ENCODE measurements around the gene OXCT1.
"Not testable (repeated sequence)": the region's sequence is repeated elsewhere in the genome, so short reads cannot be mapped to it uniquely, and the experiment has no call there.

OXCT1 gene

DNA sequence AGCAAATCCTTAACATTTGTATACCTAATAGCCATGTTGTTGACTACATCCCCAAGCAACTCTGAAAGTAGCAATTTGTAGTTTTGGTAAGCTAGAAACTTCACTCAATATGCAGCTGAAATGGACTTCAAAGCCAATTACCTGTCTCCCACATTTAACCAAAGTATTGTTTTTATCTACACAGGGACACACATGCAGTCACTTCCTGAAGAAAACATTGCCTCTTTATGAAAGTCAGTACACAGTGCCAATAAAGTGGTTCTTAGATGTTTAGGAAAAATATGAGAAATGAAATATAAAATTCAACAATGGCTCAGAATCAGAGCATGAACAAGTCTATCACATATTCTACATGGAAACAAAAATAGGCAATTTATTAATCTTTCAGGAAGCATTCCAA lies 49.2 kb downstream of the OXCT1 start:
- DNase-seq = no peak

DNA sequence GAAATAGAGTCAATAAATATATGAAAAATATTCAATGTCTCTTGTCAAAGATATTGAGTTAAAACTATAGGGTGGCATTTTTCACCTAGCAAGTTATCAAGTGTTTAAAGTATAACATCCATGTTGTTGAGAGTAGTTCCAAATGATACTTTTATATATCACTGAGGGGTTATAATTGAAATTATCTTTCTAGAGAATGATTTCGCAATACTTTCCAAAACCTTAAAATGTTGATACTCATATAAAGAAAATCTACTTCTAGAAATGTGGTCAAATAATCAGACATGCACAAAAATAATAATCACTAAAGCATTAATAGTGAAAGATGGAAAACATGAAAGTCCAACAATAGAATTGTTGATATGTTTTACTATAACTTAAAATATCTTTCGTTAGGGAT lies 50.1 kb downstream of the OXCT1 start:
- no peak for DNase-seq

DNA sequence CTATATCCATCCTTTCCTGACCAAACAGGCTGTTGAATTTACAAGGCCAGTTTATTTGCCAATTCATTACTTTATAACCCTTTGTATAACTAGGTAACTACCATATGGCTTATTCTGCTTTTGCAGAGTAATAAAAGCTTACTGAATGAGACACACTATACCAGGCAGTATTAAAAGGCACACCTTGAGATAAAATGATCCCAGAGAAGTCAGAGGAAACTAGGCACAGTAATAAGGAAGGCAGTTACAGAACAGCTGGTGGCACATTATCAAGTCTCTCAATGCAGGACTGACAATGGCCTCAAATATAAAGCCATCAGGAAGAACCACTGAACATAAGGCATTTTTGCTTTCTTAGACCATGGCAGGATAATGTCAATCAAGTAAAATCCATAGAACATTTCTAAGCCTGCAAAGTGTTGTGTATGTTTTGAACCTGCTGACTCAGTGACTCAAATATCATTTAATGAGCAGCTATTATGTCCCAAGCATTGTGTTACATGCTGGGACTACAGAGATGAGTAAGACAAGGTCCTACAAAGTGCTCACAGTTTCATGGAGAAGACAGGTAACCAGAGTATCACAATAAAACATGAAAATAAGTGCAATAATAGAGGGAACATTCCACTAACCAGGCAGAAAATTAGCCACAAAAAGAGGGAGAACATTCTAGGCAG lies 52.5 kb downstream of the OXCT1 start:
- DNase-seq = no peak

DNA sequence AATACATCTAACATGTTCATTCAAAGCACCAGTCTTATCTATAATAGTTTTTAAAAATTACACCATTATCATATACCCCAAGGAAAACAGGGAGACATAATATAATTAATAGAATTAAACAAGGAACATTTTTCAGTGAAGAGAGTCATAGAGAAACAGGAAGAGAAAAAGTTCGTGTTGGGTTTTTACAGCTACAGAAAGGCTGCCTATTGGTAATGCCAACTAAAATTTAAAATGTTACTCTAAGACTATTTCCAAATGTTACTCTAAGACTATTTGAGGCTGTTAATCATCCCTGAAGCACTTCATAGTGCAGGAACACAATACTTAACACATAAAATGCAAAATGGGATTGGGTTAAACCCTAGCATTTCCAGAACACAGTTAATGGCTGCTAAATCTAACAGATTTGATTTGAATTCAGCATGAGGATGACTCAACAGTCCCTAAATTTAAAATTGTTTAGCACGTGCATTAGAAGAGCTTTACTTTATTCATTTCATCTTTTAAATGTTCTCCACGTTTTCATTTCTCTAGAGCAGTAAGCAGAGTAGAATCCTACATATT lies 54.5 kb downstream of the OXCT1 start:
- DNase-seq = no peak

DNA sequence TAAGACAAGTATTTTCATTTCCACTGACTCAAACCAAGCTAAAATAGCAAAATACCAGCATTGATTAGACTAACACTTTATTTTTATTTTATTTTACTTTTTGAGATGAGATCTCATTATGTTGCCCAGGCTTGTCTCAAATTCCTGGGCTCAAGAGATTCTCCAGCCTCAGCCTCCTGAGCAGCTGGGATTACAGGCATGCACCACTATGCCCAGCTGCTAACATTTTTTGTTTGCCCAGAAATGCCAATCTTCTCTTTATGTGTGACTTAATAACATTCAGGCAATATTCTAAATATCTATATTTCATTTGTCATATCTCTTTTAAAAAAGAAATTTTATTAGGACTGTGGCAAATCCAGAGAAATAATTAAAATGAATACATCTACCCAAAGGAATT lies 55.0 kb downstream of the OXCT1 start:
- no peak for DNase-seq

DNA sequence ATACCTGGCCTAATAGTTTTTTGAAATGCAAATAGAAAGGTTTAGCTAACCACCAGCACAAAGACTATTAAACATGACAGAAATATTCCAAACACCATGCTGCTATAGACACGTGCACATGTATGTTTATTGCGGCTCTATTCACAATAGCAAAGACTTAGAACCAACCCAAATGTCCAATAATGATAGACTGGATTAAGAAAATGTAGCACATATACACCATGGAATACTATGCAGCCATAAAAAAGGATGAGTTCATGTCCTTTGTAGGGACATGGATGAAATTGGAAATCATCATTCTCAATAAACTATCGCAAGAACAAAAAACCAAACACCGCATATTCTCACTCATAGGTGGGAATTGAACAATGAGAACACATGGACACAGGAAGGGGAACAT lies 55.9 kb downstream of the OXCT1 start:
- DNase-seq = not testable (repeated sequence)

DNA sequence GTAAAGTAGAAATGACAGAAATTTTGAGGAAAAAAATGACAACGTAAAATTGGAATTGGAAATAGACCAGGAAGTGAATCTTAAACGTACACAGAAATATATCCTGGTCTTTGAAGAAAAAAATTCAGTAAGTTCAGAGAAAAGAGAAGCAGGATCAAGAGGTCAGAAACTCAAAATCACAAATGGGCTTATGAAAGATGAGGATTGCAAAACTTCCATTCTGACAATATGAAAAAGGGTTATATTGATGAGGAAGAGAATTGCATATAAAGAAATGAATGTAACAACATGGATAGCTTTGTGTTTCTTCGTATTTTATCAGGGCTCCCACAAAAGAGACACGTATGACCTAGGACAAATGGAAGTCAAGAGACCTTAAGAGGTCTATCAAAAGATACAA lies 58.1 kb downstream of the OXCT1 start:
- no peak for DNase-seq

DNA sequence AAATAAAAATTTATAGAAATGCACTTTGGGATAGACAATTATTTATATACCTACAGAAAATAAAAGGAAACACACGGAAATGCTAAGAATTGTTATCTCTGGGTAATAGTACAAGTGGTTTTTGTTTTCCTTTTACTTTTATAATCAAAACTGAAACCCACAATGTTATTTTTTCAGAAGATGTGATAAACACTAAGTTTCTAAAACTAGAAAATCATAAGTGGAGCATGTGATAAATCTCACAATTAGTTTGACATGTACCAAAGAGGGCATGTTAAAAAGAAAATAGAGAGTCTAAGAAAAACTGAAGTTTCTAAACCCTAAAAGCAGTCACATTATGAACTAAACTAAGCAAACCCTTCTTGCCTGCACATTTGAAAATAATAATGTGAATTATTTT lies 61.1 kb downstream of the OXCT1 start:
- DNase-seq = no peak

DNA sequence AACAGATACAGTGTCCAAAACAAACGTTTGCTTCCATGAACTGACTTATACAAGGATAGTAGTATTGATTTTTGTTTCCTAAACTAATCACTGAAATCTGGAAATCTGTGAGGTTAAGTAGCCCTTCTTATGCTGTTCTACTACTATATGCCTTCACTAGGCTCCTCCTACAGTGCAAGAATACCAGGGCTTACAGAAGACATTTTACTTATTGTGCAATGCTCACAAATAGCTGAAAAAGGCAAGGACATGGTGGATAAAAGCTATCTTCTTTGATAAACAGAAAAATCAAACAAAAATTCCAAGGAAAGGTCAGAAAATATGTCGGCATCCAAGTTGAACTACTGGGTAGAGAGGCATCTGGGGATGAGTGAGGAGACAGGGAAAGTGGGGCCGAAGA lies 61.9 kb downstream of the OXCT1 start:
- no peak for DNase-seq

DNA sequence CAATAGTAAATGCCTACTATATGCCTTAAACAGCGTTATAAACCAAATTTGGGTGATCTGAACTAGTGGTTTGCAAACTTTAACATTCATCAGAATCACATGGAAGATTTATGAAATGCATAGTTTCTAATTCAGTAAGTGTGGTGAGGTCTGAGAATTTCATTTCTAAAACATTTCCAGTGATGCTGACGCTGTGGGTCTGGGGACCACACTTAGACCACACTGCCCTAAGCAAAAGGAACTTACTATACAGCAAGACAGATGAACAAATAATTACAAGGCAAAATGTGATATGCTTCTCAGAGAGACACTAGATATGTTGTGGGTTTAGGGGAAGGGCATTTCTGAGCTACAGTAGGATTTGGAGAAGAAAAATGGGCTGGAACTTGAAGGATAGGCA lies 72.6 kb downstream of the OXCT1 start:
- no peak for DNase-seq

DNA sequence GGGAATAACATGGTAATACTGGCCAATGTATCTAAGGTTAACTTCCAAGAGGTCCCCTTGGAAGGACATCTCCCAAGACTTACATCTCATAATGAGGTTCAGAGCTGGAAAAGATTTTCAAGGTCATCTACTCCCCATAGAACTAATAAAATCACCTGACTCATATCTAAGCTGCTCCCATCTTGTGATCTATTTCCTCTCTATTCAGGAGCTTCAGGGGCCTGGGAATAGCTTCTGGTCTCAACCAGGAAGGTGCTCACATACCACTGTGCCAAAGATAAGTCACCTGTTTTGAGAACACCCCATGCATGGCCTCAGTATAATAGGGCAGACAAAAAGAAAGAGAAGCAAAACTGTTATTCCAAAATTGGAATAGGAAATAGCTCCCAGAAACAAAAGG lies 74.2 kb downstream of the OXCT1 start:
- DNase-seq = no peak

DNA sequence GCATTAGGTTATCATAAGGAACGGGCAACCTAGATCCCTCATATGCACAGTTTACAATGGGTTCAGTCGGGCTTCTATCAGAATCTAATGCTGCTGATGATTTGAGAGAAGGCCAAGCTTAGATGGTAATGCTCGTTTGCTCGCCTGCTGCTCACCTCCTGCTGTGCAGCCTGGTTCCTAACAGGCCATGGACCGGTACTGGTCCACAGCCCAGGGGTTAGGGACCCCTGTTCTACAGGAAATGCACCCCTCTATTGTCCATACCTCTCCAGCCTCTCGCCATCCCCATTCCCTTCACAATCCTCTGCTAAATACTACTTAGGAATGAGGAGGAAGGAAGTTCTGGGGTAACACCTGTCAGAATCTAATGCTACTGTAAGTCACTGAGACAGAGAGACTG lies 75.1 kb downstream of the OXCT1 start:
- DNase-seq = no peak

DNA sequence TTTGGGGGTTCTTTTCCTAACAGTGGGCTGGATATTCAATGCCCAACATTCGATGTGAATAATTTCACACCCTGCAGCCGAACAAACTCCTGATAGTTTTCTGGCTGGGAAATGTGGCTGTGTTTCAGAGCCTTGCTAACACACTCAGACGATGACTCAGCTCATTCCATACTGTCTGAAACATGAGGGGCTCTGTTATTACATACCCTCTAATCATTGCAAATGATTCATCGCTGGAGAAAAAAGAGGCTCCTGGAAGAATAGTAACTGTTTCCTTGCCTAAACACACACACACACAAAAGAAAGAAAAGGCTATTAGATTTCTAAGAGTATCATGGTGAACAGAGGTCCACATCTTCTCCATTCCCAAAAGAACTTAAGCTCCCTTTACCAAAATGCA lies 75.8 kb downstream of the OXCT1 start:
- no peak for DNase-seq

DNA sequence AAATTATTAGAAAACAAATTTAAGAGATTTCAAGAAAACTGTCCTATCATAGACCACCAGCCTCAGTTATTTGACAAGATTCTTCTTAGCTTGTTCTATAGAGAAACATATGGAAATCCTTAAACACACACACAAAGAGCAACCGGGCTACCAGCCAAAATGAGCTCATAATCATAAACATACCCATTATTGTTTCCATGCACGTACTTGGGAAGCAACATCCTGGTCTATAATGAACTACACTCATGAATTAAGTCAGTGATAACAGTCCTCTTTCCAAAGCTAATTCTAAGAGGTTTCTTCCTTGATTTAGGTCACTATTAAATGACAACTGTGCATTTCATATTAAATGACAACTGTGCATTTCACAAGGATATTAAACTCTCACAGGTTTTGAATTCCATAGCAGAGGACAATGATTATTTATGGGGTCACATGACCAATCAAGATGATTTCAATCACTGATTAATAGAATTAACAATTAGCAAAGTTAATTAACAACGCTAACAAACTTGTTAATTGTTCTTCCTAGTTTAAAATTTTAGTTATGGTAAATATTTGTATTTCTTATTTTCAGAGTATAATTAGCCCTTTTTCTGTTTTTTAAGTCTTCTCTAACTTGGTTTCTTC lies 77.0 kb downstream of the OXCT1 start:
- DNase-seq = no peak

DNA sequence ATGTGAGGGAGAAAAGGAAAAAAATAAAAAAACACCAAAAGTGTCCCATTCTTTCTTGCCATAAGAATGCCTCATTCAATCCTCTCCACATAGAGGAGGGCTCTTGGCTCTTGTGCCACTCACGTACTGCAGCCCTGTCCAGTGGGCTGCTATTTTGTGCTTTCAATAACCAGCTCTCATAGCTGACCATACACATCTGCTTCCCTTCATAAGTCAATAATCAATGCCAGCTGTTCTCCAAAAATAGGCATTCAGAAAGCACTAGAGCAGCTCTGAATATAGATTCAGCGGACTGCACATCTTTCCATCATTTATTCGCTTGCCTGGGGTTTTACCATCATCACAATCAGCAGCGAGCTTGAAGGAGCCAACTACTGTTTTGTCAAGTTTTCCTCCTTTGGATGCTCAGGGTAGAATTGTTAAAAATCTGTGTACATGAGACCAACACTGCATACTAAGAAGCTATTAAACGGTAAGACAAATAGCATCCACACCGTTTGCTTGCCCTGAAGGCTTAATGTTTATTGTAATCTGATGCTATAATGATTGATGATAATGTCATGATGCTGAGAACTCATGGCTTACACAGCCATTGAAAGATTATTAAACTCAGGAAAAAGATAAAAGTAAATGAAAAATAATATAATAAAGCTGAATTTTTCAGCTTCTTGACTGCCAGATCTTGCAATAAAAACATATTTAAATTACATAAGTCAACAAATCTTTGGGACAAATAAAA lies 80.0 kb downstream of the OXCT1 start:
- no peak for DNase-seq

DNA sequence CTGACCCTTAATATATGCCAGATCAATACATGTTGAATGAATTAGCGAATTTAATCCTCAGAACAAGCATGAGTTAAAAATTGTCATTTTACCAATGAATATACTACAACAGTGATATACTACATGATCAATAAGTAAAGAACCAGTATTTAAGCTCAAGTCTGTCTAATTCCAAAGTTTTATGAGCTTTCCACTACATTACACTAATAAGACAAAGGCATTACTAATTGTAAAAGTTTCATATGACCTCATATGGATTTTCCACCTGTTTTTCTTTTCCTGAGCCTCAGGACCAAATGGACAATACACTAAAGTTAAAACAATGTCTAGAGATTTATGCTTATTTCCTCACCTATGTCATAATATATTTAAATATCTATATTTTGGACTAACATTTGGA lies 80.8 kb downstream of the OXCT1 start:
- no peak for DNase-seq

DNA sequence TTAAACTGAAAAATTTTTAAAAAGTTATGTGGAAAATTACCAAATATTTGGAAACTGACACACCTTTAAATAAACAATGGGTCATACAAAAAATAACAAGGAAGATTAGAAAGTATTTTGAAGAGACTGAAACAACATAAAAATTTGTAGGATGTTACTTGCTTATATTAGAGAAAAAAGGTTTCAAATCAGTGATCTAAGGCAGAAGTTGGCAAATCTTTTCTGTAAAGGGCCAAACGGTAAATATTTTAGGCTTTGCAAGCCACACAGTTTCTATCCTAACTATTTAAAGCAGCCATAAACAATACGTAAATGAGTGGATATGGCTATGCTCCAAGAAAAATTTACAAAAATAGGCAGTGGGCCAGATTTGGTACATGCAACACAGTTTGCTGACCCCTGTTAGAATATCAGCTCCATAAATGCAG lies 81.3 kb downstream of the OXCT1 start:
- DNase-seq = no peak

DNA sequence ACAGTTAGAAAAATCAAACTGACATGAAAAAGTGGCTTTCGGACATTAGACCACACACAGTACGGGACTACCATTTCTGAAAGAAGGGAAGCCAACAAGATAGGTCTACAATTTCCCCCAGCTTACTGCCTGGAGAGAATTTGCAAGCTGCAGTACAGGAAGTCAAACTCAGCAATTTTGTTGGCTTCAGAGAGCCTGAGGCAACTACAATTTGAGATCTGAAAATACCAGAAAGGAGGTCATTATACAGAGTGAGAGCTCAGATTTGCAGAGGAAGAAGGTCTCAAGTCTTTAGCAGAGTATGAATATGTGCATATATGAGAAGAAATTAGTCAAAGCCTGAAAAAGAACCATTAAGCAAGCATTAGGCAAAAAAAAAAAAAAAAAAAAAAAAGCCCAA lies 83.0 kb downstream of the OXCT1 start:
- no peak for DNase-seq

DNA sequence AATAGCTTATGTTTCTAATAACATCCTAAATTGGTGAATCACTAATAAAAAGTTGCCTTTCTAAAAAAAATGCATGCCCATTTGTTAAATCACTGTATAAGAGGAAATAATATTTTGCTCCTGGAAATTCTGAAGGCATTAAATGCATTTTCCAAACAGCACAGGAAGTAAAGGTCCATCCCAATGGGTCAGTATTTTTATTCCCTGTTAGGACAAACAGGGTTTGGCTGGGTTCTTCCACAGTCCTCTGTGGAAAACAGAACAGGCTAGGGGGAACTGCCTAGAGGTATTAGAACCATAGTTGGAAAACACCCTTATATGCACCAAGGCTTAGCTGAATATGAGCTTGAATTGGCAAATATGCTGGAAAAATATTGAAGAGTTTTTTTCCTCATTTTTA lies 85.2 kb downstream of the OXCT1 start:
- no peak for DNase-seq

DNA sequence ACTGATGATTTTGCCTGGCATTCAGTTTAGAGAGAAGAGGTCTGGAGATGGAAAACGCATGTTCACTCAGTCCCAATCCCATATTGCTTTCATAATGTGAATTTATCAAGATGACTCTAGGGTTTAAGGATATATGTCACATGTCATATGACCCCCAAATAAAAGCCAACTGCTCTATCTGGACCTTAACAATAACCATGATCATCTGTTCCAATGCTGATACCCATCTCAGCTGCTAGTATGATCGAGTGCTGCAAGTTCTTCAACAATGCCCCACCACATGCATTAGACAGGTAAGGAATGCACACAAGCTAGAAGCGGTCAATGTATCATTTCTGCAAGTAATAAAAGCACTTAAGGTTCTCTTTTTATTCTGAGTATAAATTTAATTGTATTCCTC lies 91.8 kb downstream of the OXCT1 start:
- no peak for DNase-seq

DNA sequence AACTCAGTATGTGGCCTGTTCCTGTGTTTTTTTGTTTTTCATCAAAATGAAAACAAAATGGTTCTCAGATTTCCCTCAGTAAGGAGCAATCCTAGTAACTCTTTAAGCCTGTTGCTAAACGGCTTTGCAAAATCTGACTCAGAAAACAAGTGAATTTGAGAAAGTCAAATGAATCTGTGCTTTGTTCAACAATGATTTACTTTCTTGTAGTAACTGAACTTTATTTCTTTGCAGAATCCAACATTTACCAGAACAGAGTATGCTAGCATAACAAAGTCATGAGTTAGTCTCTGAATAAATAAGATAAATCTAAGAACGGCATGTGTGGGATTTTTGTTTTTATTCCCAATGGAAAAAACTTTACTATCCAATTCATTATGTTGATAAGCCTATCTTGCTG lies 93.8 kb downstream of the OXCT1 start:
- no peak for DNase-seq

DNA sequence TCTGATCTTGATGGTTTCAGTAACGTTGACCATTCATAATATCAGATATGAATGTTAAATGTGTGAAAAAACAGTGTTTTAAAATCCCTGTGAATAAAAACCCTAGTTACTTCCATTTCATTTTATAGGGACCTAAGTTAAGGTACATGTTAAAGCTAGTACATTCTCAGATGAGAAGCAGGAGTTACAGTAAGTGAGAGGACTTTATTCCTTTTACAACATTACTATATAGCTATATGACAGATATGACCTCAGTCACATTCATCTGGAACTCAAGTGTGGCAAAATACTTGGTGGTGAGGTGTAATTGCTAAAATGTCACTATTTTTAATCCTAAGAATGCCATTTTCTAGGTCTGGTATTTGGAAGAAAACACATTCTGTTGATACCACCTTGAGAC lies 96.4 kb downstream of the OXCT1 start:
- DNase-seq = no peak

DNA sequence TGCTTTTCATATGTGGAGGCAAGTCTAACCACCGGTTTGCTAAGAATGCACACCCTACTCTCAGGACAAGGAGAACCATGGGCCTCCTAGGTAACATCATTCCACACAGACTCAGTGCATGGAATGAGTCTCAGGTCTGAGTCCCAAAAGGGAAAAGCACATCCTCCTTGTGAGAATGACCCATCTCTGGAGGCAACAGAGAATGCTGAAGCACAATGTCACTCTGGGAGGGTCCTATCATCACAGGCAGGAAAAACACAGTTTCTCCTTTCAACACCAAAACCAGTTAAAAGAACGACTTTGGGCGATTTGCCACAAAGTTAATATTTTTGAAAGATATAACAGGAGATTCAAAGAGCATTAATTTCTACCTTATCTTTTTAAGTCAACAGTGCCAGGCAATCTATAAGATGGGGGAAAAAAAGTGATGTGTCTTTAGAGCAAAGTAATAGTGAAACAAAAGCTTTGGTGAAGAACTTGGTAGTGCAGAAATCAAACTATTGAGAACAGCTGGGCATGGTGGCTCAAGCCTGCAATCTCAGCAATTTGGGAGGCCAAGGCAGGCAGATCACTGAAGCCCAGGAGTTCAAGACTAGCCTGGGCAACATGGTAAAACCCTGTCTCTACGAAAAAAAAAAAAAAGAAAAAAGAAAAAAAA lies 97.3 kb downstream of the OXCT1 start:
- no peak for DNase-seq

DNA sequence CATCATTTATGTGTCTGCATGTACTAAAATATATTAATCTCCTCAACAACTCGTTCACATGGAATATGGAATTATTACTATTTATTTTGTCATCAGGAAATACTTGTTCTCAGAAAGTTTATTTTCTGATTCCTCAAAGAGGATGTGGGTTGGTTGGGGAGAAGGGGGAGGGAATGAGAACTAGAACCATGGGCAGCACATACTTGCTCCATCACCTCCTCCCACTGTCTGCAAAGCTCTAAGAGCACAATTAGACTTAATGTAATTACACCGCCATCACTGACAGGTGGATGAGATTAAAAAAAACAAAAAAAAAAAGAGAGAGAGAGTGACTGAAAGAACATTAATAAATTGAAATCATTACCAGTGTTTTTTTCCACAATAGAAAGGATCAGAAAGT lies 98.2 kb downstream of the OXCT1 start:
- no peak for DNase-seq
